HepG2 (cell line): ENCODE data around the gene GNB1. TPM values are rescaled to one million over a fixed set of nuclear protein-coding genes. Genes with fewer than 3 reads are reported as not detected.

ENCODE experiments used
- ATAC-seq: fragments of 200-7000 bp; cut with Tn5 transposase; 3 replicates; pipeline ENCODE4 v1.9.1; 2020; ENCODE audit warnings: mild to moderate bottlenecking, moderate library complexity
- BruUV-seq: library from RNA; stranded (reverse); fragments of 400-500 nt; replicated peaks from 2 replicates; lab custom pipeline; 2021; lab: Mats Ljungman, UMichigan
- CTCF ChIA-PET: fragments of 300-600 bp; formaldehyde crosslinking; extraction: SDS; loops from one replicate; lab custom pipeline; 2021; ENCODE audit warnings: low total read pairs, inconsistent platforms, low intra/inter-chr PET ratio; lab: Yijun Ruan, JAX
- POLR2A ChIA-PET: fragments of 350-600 bp; sonication (Branson Sonifier 250); formaldehyde crosslinking; loops from one replicate; lab custom pipeline; 2020; ENCODE audit warnings: antibody characterized with exemption, inconsistent platforms; lab: Yijun Ruan, JAX
- DNase-seq: peaks from one replicate; pipeline ENCODE4 v3.0.0-alpha.2; 2015; ENCODE audit warnings: low spot score
- FAIRE-seq: peaks from 3 replicates; lab custom pipeline; 2011; peaks lifted over from hg19 to GRCh38; lab: Jason Lieb, UNC
- H2AFZ ChIP-seq: one replicate; pipeline ENCODE4 v1.6.1; 2011; ENCODE audit warnings: low read length, inconsistent platforms
- H3K27ac ChIP-seq: fragments of 300-600 bp; 3 replicates; pipeline ENCODE4 v1.8.0; 2011; ENCODE audit warnings: mixed run types, mild to moderate bottlenecking, mixed read lengths, low read length, inconsistent platforms; ENCODE audit not compliant: insufficient read depth; ENCODE audit errors: extremely low read length
- H3K27me3 ChIP-seq, 2 experiments: fragments of 200-600 bp in 1 of 2; 2 replicates in 1 of 2; 3 replicates in 1 of 2; pipeline versions ENCODE4 v1.6.0 to v1.8.0; 2011; ENCODE audit warnings: low read length in 2 of 2, mild to moderate bottlenecking in 2 of 2, moderate library complexity in 2 of 2, inconsistent platforms in 1 of 2; ENCODE audit not compliant: insufficient read depth in 2 of 2, control insufficient read depth in 1 of 2
- H3K36me3 ChIP-seq, 2 experiments: fragments of 200-600 bp in 1 of 2; replicated peaks in 1 of 2; 2 replicates in 1 of 2; 3 replicates in 1 of 2; pipeline versions ENCODE4 v1.5.1 to v1.8.0; 2011; ENCODE audit warnings: low read length in 2 of 2, inconsistent platforms in 1 of 2; ENCODE audit not compliant: insufficient read depth in 2 of 2, control insufficient read depth in 1 of 2
- H3K4me1 ChIP-seq: 2 replicates; pipeline ENCODE4 v1.5.1; 2012; ENCODE audit warnings: low read length, inconsistent platforms; ENCODE audit not compliant: insufficient read depth
- H3K4me2 ChIP-seq: 2 replicates; pipeline ENCODE4 v1.6.0; 2011; ENCODE audit warnings: low read depth, low read length, inconsistent platforms
- H3K4me3 ChIP-seq, 3 experiments: fragments of 200-600 bp in 1 of 3; sonication (generic), shearing (Covaris generic) in 1 of 3; replicated peaks in 1 of 3; 2 replicates each; pipeline ENCODE4 v1.5.1; 2011 to 2016; ENCODE audit warnings: low read length in 3 of 3, inconsistent platforms in 2 of 3, low read depth in 2 of 3, mild to moderate bottlenecking in 2 of 3, control low read depth in 1 of 3, mixed read lengths in 1 of 3; ENCODE audit not compliant: insufficient read depth in 1 of 3
- H3K79me2 ChIP-seq: one replicate; pipeline ENCODE4 v1.6.1; 2011; ENCODE audit warnings: low read length, inconsistent platforms; ENCODE audit not compliant: insufficient read depth
- H3K9ac ChIP-seq: 2 replicates; pipeline ENCODE4 v1.6.0; 2011; ENCODE audit warnings: mild to moderate bottlenecking, low read depth, low read length, inconsistent platforms; ENCODE audit not compliant: insufficient read depth
- H3K9me3 ChIP-seq: 2 replicates; pipeline ENCODE4 v1.5.1; 2012; ENCODE audit warnings: mild to moderate bottlenecking, low read length
- H4K20me1 ChIP-seq: 2 replicates; pipeline ENCODE4 v1.6.0; 2011; ENCODE audit warnings: inconsistent platforms, mild to moderate bottlenecking, low read length, moderate library complexity; ENCODE audit not compliant: insufficient read depth
- AGO1 ChIP-seq: fragments of 200-400 bp; formaldehyde crosslinking; IDR thresholded peaks from 2 replicates; pipeline ENCODE4 v1.6.1; 2017; ENCODE audit warnings: mild to moderate bottlenecking, low read depth, low read length, moderate library complexity; ENCODE audit not compliant: poor library complexity, severe bottlenecking
- ARID2 ChIP-seq: sonication (generic); formaldehyde crosslinking; IDR thresholded peaks from 2 replicates; pipeline ENCODE4 v1.8.1; 2022; ENCODE audit warnings: mild to moderate bottlenecking, missing genetic modification reagents, borderline replicate concordance
- ELF1 ChIP-seq: sonication (generic); formaldehyde crosslinking; IDR thresholded peaks from 2 replicates; pipeline ENCODE4 v1.4.0; 2020; ENCODE audit warnings: missing genetic modification reagents
- FIP1L1 ChIP-seq: fragments of 200-400 bp; formaldehyde crosslinking; IDR thresholded peaks from 2 replicates; pipeline ENCODE4 v1.6.1; 2018; ENCODE audit warnings: low read depth, mild to moderate bottlenecking, low read length, moderate library complexity, borderline replicate concordance; ENCODE audit not compliant: insufficient read depth
- GABPB1 ChIP-seq: IDR thresholded peaks from 2 replicates; pipeline ENCODE4 v1.6.1; 2016; ENCODE audit warnings: mild to moderate bottlenecking, missing genetic modification reagents, moderate library complexity, missing compliant biosample characterization
- HBP1 ChIP-seq: IDR thresholded peaks from 2 replicates; pipeline ENCODE4 v1.6.1; 2016; ENCODE audit warnings: low read depth, control low read depth
- HDAC2 ChIP-seq: sonication (generic); formaldehyde crosslinking; IDR thresholded peaks from 2 replicates; pipeline ENCODE4 v1.4.0; 2020; ENCODE audit warnings: missing genetic modification reagents
- HINFP ChIP-seq: sonication (generic); formaldehyde crosslinking; IDR thresholded peaks from 2 replicates; pipeline ENCODE4 v1.4.0; 2020; ENCODE audit warnings: low read depth, mild to moderate bottlenecking, missing genetic modification reagents
- HNF4A ChIP-seq: sonication (generic); formaldehyde crosslinking; IDR thresholded peaks from 2 replicates; pipeline ENCODE4 v1.4.0; 2020; ENCODE audit warnings: missing genetic modification reagents
- KAT8 ChIP-seq: IDR thresholded peaks from 2 replicates; pipeline ENCODE4 v1.6.1; 2016; ENCODE audit warnings: missing genetic modification reagents, missing compliant biosample characterization
- NR1H2 ChIP-seq: sonication (generic); formaldehyde crosslinking; IDR thresholded peaks from 2 replicates; pipeline ENCODE4 v1.8.1; 2022; ENCODE audit warnings: low read depth, missing genetic modification reagents, borderline replicate concordance
- YY1 ChIP-seq: IDR thresholded peaks from 2 replicates; pipeline ENCODE4 v1.6.1; 2011; ENCODE audit warnings: low read length, low read depth, moderate library complexity, mild to moderate bottlenecking; ENCODE audit not compliant: insufficient read depth, insufficient replicate concordance
- ZBTB7B ChIP-seq: sonication (generic); formaldehyde crosslinking; IDR thresholded peaks from 2 replicates; pipeline ENCODE4 v1.4.0; 2020; ENCODE audit warnings: missing genetic modification reagents
- ZNF446 ChIP-seq: sonication (generic); formaldehyde crosslinking; IDR thresholded peaks from 2 replicates; pipeline ENCODE4 v1.5.0; 2020; ENCODE audit warnings: mild to moderate bottlenecking, missing genetic modification reagents
- ZNF777 ChIP-seq: sonication (generic); formaldehyde crosslinking; IDR thresholded peaks from 2 replicates; pipeline ENCODE4 v1.4.0; 2020; ENCODE audit warnings: missing genetic modification reagents
- WGBS: methylation state at CpG from one replicate; pipeline ENCODE4 v1.1.6; 2017; ENCODE audit warnings: low lambda C conversion rate; 5-methylcytosine and 5-hydroxymethylcytosine counted together
- in situ Hi-C: cut with HindIII; loops from 2 replicates; pipeline ENCODE4 v1.10.0; 2017; ENCODE audit warnings: low pct_unique_long_range_greater_than_20kb; ENCODE audit not compliant: extremely low pct_ligation_motif_present
- intact Hi-C: fragments of 100-400 bp; cut with micrococcal nuclease; formaldehyde crosslinking; loops from one replicate; pipeline ENCODE4 v1.10.0; 2022; ENCODE audit not compliant: unreplicated experiment
- polyA plus RNA-seq, 8 experiments: library from polyadenylated mRNA; depleted of rRNA in 3 of 8; stranded (reverse) in 7 of 8; unstranded in 1 of 8; fragments of >200 nt; fragmentation: Illumina TruSeq in 4 of 8; extraction: Trizol in 4 of 8; gene quantifications; 2 replicates each; pipeline versions ENCODE4 v1.2.1 to v1.2.3, GENCODE V29; 2011 to 2016; ENCODE audit warnings: low read depth in 4 of 8, missing spikeins in 1 of 8, mixed read lengths in 1 of 8; ENCODE audit not compliant: insufficient read depth in 1 of 8
- total RNA-seq, 5 experiments: library from RNA; depleted of rRNA; stranded (reverse); fragments of >200 nt; fragmentation: Illumina TruSeq; extraction: Trizol; gene quantifications; 2 replicates each; pipeline ENCODE4 v1.2.3, GENCODE V29; 2016; ENCODE audit warnings: low read depth in 1 of 5
- TF ChIP-seq, protein P1 (sequence below): sonication (generic); formaldehyde crosslinking; IDR thresholded peaks from 2 replicates; pipeline ENCODE4 v1.4.0; 2020; ENCODE audit warnings: missing genetic modification reagents

Gene GNB1
- total and polyA plus RNA-seq, 2 of the 13 experiments (the other 11 are each of a cell fraction or from before 2014, with no cell fraction given), result 66.2 to 327 TPM

GRCh38 chr1:1920608-1921458 lies 29.9 kb upstream of the GNB1 start:
- no peaks in the 10 kb centered on the region for H3K36me3 ChIP-seq
- no peaks in the 10 kb centered on the region for H3K9me3 ChIP-seq
- peak; percentile 40 for ATAC-seq
- intact Hi-C loops, result no loop called here
- peaks cover 71% of the 10 kb centered on the region for H3K4me1 ChIP-seq
- no peaks in the 10 kb centered on the region for H4K20me1 ChIP-seq
- no peaks in the 10 kb centered on the region for H3K79me2 ChIP-seq
- ChIA-PET POLR2A (interaction anchor here (1.1 to 1.7 kb wide), 5 partner anchors 9 to 23 kb away, joined by 3 to 18 read pairs (median 9); no protein-coding TSS in a partner anchor), CTCF (no interaction called here)
- peak overlapping the region; percentile 44 for H3K27ac ChIP-seq
- WGBS, result 15% methylated on average over 5 of the region's 27 CpGs
- BruUV-seq, result no TSS peak
- peak overlapping the region; percentile 90 for H3K4me2 ChIP-seq
- peak overlapping the region; percentile 64 for H3K9ac ChIP-seq
- in situ Hi-C loops, result no loop called here
- peaks cover 9 to 15% of the 10 kb centered on the region in 2 experiments; a peak in 3 of 5 replicates for H3K27me3 ChIP-seq
- H3K4me3 ChIP-seq, result peak overlapping the region; percentile 44 to 73 (median 52)
- peak; percentile 68 for DNase-seq
- FAIRE-seq, result peak; percentile 79
- no peak overlapping the region for H2AFZ ChIP-seq
- TF ChIP-seq ZNF777 (peak; percentile 21; the same call in 1 of the 2 replicates), HINFP (CRISPR knock-in tag) (peak; percentile 15; the same call in 1 of the 2 replicates), HNF4A (CRISPR knock-in tag) (peak; percentile 41), NR1H2 (CRISPR knock-in tag) (0 out of 2 replicates have a peak, but pooled peaks have one; percentile 60), KAT8 (CRISPR knock-in tag) (peak; percentile 13; the same call in 1 of the 2 replicates), AGO1 (peak; percentile 32), ZNF446 (CRISPR knock-in tag) (no peak), ZBTB7B (CRISPR knock-in tag) (peak; percentile 78), FIP1L1 (no peak), ARID2 (CRISPR knock-in tag) (0 out of 2 replicates have a peak, but pooled peaks have one; percentile 29), HDAC2 (CRISPR knock-in tag) (peak; percentile 52; the same call in 1 of the 2 replicates), HBP1 (CRISPR knock-in tag) (0 out of 2 replicates have a peak, but pooled peaks have one; percentile 51), ELF1 (peak; percentile 47; the same call in 1 of the 2 replicates), GABPB1 (CRISPR knock-in tag) (peak; percentile 64), YY1 (peak; percentile 36)
- TF ChIP-seq, protein P1, sequence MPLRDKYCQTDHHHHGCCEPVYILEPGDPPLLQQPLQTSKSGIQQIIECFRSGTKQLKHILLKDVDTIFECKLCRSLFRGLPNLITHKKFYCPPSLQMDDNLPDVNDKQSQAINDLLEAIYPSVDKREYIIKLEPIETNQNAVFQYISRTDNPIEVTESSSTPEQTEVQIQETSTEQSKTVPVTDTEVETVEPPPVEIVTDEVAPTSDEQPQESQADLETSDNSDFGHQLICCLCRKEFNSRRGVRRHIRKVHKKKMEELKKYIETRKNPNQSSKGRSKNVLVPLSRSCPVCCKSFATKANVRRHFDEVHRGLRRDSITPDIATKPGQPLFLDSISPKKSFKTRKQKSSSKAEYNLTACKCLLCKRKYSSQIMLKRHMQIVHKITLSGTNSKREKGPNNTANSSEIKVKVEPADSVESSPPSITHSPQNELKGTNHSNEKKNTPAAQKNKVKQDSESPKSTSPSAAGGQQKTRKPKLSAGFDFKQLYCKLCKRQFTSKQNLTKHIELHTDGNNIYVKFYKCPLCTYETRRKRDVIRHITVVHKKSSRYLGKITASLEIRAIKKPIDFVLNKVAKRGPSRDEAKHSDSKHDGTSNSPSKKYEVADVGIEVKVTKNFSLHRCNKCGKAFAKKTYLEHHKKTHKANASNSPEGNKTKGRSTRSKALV (CRISPR knock-in tag), result peak; percentile 58; the same call in 1 of the 2 replicates
